Measurements from ENCODE around the gene RASA3. TPM values are rescaled to one million over a fixed set of nuclear protein-coding genes. Genes with fewer than 3 reads are reported as not detected.
A peak's percentile ranks its signal among the peaks of the same experiment; 100 is the strongest.

RASA3 gene
- total RNA-seq, 1 donor from 2014 or later = 17.3 TPM

- H3K36me3 ChIP-seq = no peaks in the 10 kb centered on the region
- H3K27me3 ChIP-seq = no peaks in the 10 kb centered on the region
- intact Hi-C loops (cut with DNase I) = no loop called here
- no peak for TF ChIP-seq CTCF (IDR thresholded peaks at IDR 0.05)
- peak; percentile 57 for DNase-seq
- no peaks in the 10 kb centered on the region for H3K9me3 ChIP-seq
- H3K4me3 ChIP-seq = no peak overlapping the region
- H3K27ac ChIP-seq = no peak overlapping the region
- ATAC-seq = no peak
- no peaks in the 10 kb centered on the region for H3K4me1 ChIP-seq
Measured at GRCh38 chr13:113964251-113964995, 168.0 kb downstream of the RASA3 start.

DNA sequence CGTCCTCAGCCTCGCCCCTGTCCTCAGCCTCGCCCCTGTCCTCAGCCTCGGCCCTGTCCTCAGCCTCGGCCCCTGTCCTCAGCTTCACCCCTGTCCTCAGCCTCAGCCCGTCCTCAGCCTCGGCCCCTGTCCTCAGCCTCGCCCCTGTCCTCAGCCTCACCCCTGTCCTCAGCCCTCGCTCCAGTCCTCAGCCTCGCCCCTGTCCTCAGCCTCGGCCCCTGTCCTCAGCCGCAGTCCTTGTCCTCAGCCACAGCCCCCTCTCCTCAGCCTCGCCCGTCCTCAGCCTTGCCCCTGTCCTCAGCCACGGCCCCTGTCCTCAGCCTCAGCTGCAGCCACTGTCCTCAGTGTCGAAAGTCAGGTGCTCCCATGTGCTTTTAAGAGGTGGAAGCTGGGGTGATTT lies 169.0 kb downstream of the RASA3 start:
- no peak for ATAC-seq

GRCh38 chr13:113962975-113963374 lies 169.4 kb downstream of the RASA3 start:
- TF ChIP-seq CTCF (IDR thresholded peaks at IDR 0.05) = no peak

More for the DNA sequence above, 169.0 kb downstream of the RASA3 start:
- no peaks in the 10 kb centered on the region for H3K27me3 ChIP-seq
- no peak overlapping the region for H3K27ac ChIP-seq
- H3K36me3 ChIP-seq = no peaks in the 10 kb centered on the region
- no peaks in the 10 kb centered on the region for H3K4me1 ChIP-seq
- no peak for TF ChIP-seq CTCF (IDR thresholded peaks at IDR 0.05)
- intact Hi-C loops (cut with DNase I) = no loop called here
- peak; percentile 38 for DNase-seq
- H3K9me3 ChIP-seq = no peaks in the 10 kb centered on the region
- no peak overlapping the region for H3K4me3 ChIP-seq

DNA sequence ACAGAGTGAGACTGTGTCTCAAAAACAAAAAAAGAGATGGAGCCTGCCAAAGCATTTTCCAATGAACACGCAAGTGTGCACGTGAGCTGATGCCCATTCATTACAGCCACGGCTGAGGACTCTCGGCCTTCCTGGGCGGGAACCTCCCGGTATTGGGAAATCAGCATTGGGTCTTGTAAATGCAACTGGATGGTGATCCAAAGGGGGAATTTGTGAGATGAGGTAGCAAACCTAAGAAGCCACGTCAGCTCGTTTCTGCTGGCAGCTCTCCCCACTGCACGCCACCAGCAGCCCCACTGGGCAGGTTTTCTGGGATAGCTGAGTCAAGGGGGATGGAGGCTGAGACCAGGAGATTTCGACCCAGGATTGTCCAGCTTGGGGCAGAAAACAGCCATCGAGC lies 170.0 kb downstream of the RASA3 start:
- H3K4me1 ChIP-seq = no peaks in the 10 kb centered on the region
- H3K27ac ChIP-seq = no peak overlapping the region
- TF ChIP-seq CTCF (IDR thresholded peaks at IDR 0.05) = no peak
- ATAC-seq (no peak), DNase-seq (peak; percentile 37)
- no peaks in the 10 kb centered on the region for H3K9me3 ChIP-seq
- intact Hi-C loops (cut with DNase I) = no loop called here
- no peak overlapping the region for H3K4me3 ChIP-seq
- no peaks in the 10 kb centered on the region for H3K27me3 ChIP-seq
- no peaks in the 10 kb centered on the region for H3K36me3 ChIP-seq

More at GRCh38 chr13:113962975-113963374, 169.4 kb downstream of the RASA3 start:
- no peaks in the 10 kb centered on the region for H3K36me3 ChIP-seq
- ATAC-seq (no peak), DNase-seq (peak; percentile 48)
- H3K27me3 ChIP-seq = no peaks in the 10 kb centered on the region
- H3K27ac ChIP-seq = no peak overlapping the region
- intact Hi-C loops (cut with DNase I) = no loop called here
- no peak overlapping the region for H3K4me3 ChIP-seq
- no peaks in the 10 kb centered on the region for H3K4me1 ChIP-seq
- no peaks in the 10 kb centered on the region for H3K9me3 ChIP-seq

- ATAC-seq (no peak), DNase-seq (no peak)
- Histone ChIP-seq H3K27me3 (no peaks in the 10 kb centered on the region), H3K4me1 (no peaks in the 10 kb centered on the region), H3K36me3 (no peaks in the 10 kb centered on the region), H3K4me3 (no peak overlapping the region), H3K27ac (no peak overlapping the region), H3K9me3 (no peaks in the 10 kb centered on the region)
- TF ChIP-seq CTCF (IDR thresholded peaks at IDR 0.05) = no peak
- intact Hi-C loops (cut with DNase I) = no loop called here
Measured at GRCh38 chr13:113960276-113960948, 172.0 kb downstream of the RASA3 start.

Measured in upper lobe of right lung (tissue), 1 donor.